ENCODE data around the gene BMP10.
"Not testable (repeated sequence)": the region's sequence is repeated elsewhere in the genome, so short reads cannot be mapped to it uniquely, and the experiment has no call there.

BMP10 gene, protein sequence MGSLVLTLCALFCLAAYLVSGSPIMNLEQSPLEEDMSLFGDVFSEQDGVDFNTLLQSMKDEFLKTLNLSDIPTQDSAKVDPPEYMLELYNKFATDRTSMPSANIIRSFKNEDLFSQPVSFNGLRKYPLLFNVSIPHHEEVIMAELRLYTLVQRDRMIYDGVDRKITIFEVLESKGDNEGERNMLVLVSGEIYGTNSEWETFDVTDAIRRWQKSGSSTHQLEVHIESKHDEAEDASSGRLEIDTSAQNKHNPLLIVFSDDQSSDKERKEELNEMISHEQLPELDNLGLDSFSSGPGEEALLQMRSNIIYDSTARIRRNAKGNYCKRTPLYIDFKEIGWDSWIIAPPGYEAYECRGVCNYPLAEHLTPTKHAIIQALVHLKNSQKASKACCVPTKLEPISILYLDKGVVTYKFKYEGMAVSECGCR

DNA sequence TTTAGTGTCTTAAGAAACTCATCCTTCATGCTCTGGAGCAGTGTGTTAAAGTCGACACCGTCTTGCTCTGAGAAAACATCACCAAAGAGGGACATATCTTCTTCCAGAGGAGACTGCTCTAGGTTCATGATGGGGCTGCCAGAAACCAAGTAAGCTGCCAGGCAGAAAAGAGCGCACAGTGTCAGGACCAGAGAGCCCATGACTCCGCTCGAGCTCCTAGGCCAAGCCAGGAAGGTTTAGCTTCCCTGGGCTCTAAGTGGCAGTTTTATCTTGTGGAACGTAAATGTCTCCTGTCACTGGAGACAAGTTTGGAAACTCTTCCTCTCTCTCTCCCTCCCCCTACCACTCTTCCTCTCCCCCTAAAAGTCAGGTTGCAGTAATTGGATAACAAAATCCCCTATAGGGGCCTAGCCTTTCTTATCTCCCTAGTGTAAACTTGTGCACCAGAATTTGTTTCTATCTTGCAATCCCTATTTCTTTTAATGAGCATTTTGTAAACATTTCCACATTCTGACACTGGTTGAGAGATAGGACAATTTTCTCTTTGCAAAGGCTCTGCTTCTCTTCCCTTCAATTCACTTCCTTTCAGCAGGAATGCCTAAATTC, at the start of gene BMP10:
BMP10 (minus strand) TSS at position 239 of the 606 bp plus-strand sequence; CDS start at position 200, 39 bp downstream.
- DNase-seq = no peak

DNA sequence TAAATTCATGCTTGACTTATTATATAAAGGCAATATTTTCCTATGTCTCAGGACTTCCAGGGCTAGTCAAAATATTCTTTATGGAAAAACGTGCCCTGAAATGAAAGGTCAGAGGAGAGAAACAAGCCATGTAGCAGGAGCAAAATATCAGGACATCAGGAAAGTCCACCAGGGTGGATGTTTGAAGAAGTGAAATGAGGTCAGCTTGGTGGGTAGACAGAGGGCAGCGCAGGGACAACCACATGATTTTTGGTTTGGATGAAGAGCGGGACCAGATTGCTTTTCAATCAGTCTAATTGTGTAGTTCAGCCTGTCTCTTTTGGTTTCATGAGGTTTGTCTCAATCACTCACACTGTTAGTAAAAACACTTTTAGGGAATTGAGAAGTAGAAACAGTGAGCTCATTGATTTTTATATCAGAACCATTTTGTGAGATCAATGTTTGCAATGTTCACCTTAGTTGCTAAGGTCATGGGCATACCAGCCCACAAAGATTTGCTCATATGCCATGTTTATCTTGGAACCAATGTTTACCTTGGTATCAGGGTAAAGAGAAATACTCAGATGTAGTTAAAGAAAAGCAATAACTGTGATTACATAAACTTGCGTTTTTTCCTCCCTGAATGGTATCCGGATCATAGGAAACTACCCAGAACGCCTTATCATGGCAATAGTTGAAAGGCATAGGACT, 49.4 kb upstream of the BMP10 start:
- no peak for DNase-seq

DNA sequence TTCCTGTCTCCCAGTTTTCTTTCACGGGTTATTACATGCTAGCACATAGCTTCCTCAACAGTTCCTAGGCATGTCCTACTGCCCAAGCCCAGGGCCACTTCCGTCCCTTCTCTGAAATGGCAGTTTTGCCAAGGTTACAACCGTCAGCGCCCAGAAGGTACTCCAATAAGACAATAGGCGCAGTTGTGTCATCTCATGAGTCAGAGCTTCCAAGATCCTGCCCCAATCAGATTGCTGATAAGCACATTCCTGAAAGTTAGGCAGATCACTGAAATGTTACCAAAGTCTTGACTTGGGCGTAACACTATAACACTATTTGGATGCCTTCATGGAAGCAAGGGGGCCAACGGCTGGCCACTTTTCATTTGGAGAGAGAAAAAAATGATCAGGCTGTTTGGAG, 47.3 kb upstream of the BMP10 start:
- DNase-seq = no peak

DNA sequence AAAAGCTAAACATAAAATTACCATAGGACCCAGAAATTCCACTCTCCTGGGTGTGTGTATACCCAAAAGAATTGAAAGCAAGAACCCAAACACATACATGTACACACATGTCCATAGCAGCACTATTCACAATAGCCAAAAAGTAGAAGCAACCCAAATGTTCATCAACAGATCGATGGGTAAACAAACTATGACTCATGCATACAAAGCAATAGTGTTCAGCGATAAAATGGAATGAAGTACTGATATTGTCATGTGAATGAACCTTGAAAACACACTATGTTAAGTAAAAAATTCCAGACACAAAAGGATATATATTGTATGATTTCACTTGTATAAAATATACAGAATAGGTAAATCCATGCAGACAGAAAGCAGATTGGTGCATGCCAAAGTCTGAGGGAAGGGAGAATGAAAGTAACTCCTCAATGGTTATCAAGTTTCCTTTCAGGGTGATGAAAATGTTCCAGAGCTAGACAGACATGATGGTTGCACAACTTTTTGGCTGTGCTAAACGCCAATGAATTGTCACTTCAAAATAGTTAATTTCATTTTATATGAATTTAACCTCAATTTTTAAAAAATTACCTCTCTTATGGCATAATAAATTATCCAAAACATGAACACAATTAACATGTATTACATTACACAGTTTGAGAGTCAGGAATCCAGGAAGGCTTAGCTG, 46.0 kb upstream of the BMP10 start:
- DNase-seq = no peak

DNA sequence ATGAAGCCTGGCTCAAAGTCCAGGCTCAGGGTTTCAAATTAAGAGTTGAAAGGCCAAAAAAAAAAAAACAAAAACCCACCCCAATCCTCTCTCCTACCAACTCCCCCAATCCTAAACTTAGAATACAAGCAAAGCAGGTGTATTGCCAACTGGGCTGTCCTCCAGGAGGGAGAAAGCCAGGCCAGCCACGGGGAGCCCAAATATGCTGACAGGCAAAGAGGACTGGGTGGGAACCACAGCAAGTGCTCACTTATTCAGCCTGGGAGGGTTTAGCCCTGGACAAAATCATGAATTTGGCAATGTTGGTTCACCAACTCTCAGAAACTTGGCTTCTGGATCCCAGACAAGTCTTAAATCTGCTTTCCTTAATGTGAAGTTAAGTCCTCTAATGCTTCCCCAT, 45.0 kb upstream of the BMP10 start:
- DNase-seq = no peak

DNA sequence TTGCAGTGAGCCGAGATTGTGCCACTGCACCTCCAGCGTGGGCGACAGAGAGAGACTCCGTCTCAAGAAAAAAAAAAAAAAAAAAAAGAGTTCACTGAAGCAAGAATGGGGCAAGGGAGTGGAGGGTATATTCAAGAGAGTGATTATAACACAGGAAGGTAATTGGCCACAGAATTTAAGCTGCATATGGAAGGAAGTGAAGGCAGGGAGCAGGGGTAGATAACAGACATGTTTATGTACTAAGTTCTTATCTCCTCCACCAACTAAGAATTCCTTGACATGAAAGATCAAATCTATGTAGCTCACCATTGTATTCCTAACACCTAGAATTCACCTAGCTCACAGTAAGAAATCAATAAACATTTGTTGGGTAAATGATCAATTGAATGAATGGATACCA, 44.2 kb upstream of the BMP10 start:
- DNase-seq = no peak

DNA sequence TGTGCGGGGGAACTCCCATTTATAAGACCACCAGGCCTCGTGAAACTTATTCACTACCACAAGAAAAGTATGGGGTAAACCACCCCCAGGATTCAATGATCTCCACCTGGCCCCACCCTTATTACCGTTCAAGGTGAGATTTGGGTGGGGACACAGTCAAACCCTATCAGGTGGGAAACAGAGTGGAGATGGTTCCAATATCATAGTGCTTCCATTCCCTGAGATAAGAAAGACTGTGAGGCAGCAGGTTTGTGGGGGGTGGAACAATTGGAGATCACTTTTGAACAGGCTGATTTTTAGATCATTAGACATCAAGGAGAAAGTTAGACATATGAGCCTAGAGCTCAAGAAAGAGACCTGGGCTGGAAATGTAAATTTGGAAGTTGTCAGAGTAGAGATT, 42.2 kb upstream of the BMP10 start:
- DNase-seq = no peak

DNA sequence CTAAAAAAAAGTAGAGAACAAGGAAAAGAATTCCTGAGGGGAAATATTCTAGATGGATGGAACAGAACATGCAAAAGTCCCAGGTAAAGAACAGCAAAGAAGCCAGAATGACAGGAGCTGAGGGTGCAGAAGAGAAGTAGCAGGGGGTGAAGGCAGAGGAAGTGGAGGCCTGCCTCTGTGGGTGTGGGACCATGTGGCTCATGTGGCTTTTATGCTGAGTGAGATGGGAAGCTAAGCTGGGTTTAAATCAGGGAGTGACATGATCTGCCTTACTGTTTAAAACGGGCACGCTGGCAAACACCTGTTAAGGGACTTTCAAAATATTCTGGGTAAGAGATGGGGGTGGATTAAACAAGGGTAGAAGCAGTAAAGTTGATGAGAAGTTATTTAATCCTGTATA, 41.5 kb upstream of the BMP10 start:
- no peak for DNase-seq

DNA sequence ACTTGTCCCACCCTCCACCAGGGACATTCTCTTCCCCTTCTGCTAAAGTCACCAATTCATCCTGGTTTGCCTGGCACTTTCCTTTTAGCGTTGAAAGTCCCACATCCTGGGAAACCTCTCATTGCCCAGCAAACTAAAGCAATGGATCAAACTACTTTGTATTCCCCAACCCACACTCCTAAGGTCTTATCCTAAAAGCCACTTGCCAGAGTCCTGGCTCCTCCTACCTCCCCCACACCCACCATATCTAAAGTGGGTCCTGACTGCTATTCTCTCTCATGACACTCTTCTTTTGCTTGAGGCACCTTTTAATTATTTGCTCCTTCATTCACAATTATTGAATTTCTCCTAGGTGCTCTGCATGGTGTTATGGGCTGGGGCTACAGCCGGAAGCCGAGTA, 40.9 kb upstream of the BMP10 start:
- no peak for DNase-seq

DNA sequence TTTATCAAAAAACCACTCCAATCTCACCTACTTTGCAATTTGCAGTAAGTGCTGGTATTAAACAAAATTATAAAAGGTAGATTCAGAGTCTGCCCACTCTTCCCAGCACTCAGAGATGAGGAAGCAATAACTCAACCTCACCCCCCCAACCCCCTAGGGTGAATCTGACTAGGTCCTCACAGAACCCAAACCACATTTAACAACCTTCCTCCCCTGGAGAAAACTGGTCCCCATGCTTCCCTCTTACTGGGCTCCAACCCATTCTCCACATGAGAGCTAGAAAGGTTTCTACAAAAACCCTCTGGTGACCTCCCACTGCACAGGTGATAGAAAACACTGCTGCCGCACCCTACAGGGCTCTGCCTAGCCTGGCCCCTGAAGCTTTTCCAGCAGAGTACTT, 40.5 kb upstream of the BMP10 start:
- DNase-seq = no peak

DNA sequence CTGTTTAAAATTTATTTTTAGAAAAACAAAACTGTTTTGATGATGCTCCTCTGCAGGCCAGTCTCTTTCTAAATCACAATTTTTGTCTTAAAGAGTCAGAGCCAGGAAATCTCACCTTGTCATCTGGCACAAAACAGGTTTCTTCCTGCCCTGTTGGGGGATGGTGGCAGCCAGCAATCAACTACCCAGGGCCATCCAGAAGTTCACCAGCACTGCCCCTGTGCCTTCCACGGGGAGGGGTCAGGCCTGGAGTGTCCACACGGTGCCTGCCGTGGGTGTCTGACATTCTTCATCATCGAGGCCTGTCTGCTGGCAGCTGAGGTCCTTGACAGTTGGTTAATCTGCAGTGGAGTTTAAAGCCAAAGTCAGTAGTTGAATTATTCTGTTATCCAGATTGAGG, 40.0 kb upstream of the BMP10 start:
- DNase-seq = no peak

DNA sequence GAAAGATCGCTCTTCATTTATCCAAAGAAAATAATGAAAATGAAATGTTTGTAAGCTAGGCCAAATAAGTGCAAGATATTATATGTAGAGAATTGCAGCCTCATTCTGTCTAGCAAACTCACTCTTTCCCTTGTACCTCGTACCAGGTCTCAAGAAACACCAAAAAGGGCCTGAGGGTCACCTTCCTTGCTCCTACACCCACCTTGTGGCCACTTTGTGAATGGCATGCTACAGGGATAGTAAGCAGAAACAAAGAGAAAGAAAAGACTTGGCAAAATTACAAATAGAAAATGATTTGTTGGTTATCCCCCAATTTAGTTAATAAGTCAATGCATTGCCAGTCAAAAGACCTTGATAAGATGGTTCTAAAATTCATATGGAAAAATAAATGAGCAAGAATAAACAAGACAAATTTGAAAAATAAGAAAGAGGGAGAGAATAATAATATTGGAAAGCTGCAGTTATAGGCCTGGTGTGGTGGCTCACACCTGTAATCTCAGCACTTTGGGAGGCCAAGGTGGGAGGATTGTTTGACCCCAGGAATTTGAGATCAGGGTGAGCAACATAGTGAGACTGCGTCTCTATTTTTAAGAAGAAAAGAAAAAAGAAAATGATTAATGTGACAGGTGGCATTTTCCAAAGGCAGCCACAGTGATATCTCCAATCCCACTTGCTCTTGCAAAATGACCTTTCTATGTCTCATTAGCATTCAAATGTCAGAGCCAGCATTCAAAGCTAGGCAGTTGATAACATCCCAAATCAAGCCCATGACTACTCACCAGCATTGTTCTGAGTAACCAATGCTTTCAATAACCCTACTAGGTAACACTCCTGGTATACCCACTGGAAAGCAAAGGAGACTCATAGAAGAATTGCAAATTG, 38.8 kb upstream of the BMP10 start:
- no peak for DNase-seq

DNA sequence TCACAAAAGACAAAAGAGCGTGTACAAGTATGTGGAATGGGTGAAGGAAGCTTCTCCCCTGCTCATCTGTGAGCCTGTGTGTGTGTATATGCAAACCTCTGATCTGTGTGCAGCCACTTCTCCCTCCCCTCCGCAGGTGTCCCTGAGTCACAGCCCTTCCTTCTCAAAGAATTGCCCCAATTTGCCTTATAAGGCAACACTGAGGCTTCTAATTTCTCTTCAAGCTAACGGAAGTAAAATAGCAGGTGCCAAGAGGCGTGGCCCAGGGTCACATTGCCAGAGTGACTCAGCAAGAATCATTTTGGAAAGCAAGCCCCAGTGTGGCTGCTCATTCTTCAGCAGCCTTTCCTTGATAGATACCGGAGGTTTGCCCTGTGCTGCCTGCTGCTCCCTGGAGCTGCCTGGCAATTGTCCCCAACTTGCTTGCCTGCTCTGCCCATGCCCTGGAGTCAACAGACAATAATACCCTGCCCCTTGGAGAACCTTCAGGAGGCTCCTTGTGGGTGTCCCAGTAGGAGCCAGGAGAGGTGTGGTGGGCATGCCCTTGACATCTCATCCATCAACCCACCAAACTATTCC, 37.3 kb upstream of the BMP10 start:
- DNase-seq = no peak

DNA sequence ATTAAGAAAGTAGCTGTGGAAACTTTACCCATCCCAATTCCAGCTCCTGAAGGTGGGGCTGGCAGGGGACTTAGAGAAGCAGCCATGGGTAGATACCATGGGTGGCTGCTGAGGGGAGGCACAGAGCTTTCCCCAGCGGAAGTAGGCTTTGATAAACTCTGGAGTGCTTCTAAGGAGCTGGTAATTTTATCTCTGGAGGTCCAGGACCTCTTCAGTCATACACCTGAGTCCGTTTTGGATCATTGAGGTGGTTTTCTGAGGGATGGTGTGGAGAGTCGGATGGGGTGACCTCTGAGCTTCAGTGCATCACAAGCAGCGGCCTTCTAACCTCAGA, 36.7 kb upstream of the BMP10 start:
- DNase-seq = no peak

DNA sequence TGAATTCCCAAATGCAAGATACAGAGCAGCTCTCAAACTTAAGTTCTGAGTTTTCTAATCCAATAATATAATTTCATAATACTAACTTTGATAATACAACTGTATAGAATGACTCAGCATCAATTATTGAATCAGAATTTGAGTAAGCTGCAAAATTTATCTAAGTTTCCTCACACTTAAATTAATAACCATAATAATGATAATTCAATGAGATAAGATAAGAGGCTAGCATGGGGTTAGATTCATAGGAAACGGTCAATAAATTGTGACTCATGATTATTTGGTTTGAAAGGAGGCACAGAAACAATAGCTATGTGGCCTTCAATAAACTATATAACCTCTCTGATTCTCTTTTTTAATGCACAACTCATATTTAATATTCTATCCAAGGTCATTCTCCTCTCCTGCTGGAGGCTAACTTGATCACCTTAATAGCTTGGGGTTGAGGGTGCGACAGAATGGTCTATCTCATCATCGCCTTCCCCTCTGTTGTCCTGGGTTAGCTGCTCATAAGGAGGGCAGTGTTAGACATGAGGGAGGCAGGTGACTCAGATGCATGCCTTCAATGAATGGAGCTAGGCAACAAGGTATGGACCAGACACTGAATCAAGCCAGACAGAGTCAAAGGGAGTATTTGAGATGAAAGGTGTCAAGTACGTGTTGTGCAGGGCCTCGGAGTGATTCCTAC, 36.2 kb upstream of the BMP10 start:
- DNase-seq = no peak

DNA sequence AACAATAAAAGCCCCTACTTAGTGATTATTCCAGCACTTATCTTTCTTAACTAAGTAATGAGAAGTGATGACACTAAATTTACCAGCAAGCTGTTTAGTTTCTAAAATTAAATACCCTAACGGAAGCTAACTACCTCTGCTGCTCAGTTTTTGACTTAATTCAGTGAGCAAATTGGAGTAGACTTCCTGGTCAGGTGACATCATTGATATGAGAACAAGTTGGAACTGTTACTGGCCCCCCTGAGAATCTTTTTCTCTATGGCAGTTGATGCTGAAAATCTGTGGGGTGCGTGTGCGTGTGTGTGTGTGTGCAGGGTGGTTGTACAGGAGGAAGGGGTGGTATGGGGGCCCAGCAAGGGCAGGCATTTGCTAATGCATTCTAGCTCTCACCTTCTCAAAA, 35.5 kb upstream of the BMP10 start:
- no peak for DNase-seq

DNA sequence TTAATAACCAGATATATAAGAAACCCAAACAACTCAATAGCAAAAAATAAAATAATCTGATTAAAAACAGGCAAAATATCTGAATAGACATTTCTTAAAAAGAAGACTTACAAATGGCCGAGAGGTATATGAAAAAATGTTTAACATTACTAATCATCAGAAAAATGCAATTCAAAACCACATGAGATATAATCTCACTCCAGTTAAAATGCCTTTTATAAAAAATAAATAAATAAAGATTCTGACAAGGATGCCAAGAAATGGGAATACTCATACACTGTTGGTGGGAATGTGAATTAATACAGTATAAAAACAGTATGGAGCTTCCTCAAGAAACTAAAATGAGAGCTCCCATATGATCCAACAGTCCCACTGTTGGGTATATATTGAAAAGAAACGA, 33.9 kb upstream of the BMP10 start:
- DNase-seq = no peak

DNA sequence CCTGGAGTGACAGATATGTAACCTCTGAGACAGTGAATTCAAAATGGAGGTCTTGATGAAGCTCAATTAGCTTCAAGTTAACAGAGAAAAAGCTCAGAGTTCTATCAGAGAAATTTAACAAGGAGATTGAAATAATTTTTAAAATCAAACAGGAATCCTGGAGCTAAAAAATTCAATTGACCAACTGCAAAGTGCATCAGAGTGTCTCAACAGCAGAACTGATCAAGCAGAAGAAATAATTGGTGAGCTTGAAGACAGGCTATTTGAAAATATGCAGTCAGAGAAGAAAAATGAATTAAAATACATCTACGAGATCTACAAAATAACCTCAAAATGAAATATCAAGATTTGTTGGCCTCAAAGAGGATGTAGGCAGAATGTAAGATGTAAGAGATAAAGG, 30.4 kb upstream of the BMP10 start:
- no peak for DNase-seq

DNA sequence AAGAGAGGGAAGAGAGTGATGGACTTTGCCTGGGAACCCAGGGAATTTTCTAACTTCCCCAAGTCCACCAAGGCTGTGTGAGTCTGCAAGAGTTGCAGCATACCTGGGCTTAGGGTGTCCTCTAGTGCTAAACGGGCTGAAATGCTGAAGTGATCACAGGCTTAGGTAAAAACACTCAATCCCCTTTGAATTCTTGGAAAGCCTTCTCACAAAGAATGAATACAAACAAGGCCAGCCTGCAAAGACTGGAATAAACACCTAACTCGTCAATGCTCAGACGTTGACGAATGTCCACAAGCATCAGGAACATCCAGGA, 30.0 kb upstream of the BMP10 start:
- no peak for DNase-seq

DNA sequence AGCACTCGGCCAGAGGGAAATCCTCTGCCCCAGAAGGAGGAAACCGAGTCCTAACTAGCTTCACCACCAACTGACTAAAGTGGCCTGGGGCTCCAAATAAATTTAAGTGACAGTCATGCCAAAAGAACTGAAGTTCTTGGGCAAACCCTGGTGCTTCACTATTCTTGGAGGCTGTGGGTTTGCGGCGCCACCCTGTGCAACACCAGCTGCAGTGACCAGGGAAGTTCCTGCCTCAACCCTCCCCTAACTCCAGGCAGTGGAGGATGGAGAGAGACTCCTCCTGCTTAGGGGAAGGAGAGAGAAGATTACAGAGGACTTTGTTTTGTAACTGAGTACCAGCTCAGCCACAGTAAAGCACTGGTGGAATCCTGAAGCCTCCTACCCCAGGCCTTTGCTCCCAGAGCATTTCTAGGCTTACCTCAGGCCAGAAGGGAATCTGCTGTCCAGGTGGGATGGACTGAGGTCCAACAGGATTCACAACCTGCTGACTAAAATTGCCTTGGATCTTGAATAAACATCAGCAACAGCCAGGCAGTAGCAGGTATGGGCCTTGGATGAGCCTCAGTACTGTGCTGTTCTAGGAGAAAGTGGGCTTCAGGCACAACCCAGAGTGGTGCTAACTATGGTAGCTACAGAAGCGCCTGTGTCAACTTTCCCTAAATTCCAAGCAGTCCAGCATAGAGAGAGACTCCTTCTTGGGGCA, 29.4 kb upstream of the BMP10 start:
- DNase-seq = no peak

DNA sequence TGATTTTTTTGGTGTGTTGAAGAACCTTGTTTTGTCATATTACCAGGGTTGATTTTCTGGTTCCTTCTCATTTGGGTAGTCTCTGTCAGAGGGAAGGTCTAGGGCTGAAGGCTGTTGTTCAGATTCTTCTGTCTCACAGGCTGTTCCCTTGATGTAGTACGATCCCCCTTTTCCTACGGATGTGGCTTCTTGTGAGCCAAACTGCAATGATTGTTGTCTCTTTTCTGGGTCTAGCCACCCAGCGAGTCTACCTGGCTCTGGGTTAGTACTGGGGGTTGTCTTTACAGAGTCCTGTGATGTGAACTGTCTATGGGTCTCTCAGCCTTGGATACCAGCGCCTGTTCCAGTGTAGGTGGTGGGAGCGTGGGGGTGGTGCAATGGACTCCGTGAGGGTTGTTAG, 24.8 kb upstream of the BMP10 start:
- not testable (repeated sequence) for DNase-seq

Data from cortex of kidney (tissue), 1 donor.